Measurements from ENCODE around the gene APH1B. TPM values are rescaled to one million over a fixed set of nuclear protein-coding genes. Genes with fewer than 3 reads are reported as not detected.

Gene APH1B
- total RNA-seq, 1 donor from 2014 or later, result 12.6 TPM

DNA sequence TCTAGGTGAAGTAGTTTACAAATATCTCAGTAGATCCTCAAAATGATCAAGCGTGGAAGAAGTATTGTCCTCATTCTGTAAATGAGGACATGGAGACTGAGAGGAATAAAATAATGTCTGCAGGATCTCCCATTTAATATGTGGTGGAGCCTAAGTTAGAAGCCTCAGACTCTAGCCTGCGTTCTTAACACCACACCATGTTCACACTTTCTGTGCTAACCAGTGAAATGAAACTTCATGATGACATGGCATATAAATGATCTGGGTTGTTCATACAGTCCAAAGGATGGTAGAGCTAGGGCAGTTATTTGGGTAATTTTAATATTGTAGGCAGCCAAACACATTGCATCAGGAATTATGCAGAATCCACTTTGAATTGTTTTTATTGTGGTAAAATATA lies 25.1 kb upstream of the APH1B start:
- no peak for DNase-seq (ENCODE audit: low read depth)

DNA sequence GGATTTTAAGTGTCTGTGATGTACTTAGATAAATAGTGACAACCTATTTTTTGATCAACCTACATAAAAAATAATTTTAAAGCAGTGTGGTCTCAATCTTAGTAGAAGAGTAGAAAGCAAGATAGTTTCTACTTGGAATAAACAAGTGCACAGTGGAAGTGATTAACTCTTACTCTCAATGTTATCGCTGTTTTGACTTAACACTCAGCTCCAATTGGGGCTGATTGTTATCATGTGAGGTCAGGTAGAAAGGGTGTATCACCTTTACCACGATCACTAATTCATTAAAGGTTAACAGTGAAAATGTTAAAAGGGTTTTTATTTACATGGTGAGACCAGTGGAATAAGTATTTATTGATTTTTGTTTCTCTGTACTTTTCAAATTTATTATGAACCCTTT lies 22.4 kb upstream of the APH1B start:
- DNase-seq (ENCODE audit: low read depth), result no peak

DNA sequence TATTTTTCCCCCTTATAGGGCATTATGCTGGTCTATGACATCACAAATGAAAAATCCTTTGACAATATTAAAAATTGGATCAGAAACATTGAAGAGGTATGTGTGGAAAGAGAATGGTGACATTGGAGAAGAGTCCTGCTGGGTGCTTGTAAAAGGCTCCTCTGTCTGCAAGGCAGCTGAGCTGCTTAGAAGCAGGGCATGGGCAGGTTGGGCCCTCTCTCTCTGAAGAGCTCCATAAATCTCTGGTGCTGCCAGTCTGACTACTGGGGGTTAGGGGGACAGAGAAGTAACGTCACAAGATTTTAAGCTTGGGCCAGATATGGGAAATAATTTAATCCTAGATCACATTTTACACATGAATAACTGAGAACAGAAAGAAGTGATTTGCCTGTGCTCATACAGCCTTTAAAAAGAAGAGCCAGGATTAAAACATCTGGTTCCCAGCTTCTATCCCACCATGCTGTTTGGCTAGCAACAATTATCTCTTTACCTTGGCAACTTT lies 21.9 kb upstream of the APH1B start:
- DNase-seq (ENCODE audit: low read depth), result no peak

DNA sequence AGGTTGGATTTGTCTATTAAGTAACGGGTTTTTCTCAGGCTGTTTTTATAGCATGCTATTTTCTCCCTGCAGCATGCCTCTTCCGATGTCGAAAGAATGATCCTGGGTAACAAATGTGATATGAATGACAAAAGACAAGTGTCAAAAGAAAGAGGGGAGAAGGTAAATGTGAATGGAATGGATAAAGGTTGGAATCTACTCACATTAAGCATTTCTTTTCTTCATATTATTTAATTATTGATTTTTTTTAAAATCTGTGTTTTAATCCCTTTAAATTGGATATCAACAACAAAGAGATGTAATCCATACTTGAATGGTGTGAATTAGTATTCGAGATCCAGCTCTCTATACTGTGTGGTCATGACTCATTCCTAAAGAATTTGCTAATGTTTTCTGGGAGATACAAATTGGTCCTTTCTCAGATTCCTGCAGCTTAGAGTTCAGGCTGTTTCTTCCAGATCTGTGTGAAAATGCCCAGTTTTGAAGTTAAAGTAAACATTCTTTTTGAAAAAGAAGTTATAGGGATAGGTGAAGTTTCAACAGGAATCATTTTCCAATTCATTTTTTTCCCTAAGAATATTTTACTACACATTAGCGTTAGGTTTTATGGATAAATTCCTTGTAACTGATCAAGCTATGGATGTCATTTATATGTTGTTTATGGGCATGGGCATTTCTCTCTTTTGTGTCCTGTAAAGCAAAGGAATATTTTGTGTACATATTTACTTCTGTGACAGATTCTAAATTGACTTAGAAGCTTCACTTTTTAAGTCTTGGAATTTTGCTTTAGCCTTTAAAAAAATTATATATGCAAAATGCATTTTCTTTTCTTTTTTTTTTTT lies 20.8 kb upstream of the APH1B start:
- DNase-seq (ENCODE audit: low read depth), result peak; percentile 91

DNA sequence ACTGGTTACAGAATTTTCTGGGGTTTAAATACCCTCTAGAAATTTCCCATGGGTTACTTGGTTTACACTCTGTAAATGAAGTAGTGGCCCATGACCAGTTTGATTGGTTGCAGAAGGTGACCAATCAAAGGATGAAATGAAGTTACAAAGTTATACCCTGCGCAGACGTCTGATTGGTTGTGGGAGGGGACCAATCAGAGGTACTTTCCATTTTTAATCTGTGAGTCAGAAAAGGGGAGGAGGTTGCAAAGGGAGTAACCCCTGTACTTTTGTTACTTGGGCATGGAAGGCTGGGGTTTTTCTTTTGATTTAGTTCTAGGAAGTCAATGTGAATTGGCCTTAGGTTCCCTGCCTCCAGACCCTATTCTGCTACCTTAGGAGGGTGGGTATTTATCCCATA lies 18.7 kb upstream of the APH1B start:
- DNase-seq (ENCODE audit: low read depth), result no peak

DNA sequence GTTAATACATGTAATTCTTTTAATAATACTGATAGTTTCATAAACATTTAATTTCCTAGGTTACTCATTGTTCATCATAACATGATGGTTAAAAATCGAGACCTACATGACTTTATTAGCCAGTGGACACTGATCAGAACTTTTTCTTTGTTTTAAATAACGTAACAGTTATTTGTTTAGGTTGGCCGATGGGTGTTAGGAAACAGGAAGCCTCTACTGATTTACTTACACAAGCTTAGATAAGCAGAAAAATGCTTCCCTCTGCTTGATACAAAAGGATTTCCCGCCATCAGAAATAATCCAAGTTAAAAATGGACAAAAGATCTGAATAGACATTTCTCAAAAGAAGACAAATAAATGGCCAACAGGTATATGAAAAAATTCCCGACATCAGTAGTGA lies 16.6 kb upstream of the APH1B start:
- no peak for DNase-seq (ENCODE audit: low read depth)

DNA sequence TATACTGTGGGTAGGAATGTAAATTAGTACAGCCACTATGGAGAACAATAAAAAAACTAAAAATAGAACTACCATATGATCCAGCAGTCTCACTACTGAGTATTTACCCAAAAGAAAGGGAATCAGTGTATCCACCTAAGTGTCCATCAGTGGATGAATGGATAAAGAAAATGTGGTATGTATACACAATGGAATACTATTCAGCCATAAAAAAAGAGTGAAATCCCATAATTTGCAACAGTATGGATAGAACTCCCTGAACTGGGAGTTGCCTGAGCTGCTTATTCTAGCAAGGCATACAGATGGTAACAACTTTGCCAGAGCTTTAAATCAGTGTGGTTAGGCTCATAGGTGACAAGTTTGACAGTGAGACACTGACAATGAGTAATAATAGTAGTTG lies 16.1 kb upstream of the APH1B start:
- DNase-seq (ENCODE audit: low read depth), result no peak

DNA sequence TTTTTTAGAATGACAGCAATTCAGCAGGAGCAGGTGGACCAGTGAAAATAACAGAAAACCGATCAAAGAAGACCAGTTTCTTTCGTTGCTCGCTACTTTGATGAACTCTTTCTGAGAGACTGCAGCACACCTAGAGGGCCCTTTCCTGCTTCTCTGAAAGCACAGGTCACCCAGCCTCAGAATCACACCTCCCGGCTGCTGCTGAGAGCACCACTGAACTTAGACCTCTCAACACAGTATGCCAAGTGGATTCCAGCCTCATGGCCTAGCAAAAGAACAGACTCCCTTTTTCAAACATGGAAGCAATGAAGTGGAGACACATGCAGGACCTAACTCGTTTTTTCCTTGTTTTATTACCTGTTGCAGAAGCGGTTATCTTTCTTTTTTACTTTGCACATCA lies 13.9 kb upstream of the APH1B start:
- DNase-seq (ENCODE audit: low read depth), result no peak

DNA sequence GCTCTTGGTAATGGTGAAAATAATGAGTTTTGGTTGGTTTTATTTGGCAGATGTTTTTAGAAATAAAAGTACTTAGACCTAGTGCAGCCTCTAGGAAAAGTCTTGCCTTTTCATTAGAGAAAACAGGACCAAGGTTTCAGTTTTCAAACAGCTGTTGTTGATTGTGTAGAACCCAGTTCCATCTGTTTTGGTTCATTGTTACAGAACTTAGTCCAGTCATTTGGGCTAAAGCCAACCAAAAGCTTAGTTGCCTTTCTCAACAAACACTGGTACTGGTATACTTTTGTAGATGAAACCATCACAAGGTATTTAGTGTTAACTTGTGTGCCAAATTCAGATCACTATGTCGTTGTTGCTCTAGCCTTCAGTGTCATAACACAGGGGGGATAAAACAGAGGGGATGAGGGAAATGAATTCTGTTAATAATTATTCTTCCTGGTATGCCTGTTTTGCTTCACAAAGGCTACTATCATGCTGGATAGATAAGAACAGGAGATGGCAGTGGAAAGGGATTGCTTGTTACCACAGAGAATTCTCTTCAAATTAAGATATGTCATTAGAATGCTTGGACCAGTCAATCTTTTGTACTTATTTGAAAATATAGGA lies 12.6 kb upstream of the APH1B start:
- peak; percentile 38 for DNase-seq (ENCODE audit: low read depth)

DNA sequence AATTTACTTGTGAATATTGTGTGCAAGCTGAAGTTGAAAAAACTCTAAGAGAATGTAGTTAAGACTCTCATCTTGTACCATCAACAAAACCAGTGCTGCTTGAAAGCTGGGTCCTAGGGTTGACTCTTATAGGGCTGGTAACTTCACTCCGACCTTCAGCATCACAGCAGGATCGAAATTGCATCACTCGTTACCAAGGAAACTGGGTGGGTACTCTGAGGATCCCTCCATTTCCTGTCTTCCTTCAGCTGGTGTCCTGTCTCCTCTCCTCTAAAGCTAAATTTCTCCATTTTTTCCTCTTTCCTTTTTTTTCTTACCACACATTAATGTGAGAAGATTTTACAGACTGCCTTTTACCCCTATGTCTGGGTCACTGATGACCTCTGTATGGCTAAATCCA lies 3.0 kb upstream of the APH1B start:
- DNase-seq (ENCODE audit: low read depth), result no peak

DNA sequence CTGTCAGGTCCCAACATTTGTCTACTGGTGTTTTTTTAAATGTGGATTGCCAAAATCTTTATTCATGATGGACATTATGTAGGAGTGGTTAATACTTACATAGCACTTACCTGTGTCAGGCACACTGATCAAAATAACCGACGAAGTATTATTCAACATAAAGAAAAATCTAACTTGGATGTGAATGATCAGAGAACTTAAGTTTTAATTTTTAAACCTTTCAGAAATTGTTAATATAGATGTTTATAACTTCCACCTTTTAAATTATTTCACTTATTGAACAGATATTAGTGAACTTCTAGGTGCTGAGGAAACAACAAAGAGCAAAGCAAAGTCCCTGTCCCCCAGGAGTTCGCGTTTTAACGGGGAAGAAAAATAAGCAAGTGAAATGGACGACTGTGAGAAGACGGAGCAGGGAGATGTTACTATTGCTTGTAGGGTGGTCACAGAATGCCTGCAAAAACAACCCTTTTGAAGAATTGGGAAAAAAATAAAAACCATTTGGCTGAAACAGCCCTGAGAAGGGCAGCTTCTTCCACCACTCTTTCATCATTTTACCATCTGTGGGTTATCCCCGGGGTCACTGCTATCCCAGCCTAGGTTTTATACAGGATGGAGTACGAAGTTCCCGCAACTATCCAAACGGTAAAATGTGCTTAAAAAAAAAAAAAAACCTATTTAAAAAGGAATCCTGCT lies 915 bp upstream of the APH1B start:
- no peak for DNase-seq (ENCODE audit: low read depth)

DNA sequence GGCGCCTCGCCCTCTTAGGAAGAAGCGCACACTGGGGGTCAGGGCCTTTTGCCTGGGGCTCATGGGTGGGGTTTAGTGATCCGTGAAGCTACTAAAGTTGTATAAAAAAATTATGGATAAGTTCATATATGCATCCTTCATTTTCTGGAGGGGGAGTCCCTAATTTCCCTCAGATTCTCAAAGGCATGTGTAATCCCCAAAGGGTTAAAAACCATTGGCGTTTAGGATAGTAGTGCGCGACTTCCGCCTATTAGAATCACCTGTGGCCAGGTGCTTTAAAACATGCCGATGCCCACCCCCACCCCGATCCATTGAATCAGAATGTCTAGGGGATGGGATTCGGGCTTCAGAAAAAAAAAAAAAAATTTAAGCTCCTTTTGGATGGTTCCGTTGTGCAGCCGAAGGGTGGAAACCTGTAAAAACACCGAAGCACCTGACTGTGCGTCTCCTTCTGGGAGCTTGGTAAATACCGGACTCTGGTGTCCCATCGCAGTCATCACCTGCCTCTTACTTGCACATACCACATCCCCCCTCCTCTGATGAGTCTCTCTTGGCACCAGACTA lies 570 bp downstream of the APH1B start:
- DNase-seq (ENCODE audit: low read depth), result no peak

DNA sequence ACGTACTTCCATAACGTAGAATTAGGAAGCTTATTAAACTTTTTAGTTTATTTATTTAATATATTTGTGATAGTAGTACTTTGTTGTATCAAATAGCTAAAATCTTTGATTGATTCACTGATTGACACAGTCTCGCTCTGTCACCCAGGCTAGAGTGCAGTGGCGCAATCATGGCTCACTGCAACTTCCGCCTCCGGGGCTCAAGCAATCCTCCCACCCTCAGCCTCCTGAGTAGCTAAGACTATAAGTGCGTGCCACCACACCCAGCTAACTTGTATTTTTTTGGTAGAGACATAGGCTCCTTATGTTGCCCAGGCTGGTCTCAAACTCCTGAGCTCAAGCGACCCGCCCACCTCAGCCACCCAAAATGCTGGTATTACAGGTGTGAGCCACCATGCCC lies 5.7 kb downstream of the APH1B start:
- no peak for DNase-seq (ENCODE audit: low read depth)

DNA sequence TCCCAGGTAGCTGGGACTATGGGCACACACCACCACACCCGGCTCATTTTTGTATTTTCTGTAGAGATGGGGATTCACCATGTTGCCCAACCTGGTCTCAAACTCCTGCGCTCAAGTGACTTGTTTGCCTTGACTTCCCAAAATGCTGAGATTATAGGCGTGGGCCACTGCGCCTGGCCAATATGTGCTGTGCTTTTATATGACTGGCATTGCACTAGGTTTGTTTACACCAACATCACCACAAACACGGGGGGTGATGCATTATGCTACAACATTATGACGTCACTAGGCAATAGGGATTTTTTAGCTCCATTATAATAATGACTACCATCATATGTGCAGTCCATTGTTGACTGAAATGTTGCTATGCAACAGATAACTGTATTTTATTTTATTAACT lies 6.9 kb downstream of the APH1B start:
- no peak for DNase-seq (ENCODE audit: low read depth)

DNA sequence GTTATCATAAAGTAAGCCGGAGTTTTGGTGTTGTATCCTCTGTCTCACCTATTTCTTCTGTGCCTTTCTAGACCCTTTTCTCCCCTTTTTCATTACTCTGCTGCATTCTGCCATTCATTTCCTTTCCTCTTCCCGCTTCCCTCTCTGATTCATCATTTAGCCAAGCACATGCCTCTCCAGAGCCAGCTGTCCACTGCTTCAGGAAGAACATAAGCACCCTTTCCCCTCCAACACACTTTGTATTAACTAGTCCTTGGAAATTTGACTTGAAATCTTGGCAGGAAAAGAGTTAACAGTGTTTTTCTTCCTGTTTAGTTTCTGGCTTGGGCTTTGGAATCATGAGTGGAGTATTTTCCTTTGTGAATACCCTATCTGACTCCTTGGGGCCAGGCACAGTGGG lies 9.7 kb downstream of the APH1B start:
- no peak for DNase-seq (ENCODE audit: low read depth)

DNA sequence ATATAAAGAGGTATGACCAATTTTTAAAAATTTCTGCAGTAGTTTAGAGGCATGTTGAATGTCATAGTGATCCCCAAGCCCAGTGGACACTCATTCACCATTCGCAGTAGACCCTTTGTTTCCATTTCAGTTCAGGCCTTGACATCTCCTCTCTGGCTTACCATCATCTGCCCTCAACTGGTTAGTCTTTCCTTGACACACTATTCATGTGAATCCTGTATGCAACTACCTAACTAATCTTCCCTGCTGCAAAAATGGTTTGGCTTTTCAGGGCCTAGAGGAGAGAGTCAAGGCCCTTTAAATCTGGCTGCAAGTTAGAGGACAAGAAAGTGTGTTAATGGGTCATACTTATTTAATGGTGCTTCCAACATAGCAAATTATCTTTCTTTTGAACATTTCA lies 10.9 kb downstream of the APH1B start:
- no peak for DNase-seq (ENCODE audit: low read depth)

DNA sequence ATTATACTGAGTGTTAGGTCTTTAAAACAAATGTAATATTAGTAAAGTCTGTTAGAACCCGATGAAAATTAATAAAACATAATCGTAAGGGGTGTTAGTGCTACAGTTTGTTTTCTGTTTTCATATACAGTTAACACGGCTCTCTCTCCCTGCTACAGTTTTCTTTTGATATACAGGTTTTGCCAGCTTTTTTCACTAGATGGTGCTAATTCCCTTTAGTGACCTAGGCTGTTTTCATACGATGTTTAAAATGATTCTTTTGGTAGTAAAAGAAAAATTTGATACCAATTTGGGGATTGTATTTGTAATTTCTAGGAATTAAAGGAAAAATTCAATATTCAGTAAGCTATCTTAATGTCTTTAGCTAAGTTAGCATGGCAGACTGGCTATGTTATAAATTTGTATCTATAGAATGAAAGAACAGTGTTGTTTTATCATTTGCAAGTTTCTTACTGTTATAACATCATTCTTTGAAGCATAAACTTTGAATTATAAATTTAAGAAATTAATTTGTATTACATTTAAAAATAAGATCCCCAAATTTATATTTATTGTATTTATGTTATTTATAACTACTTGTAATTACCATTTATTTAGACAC lies 11.5 kb downstream of the APH1B start:
- peak; percentile 52 for DNase-seq (ENCODE audit: low read depth)

DNA sequence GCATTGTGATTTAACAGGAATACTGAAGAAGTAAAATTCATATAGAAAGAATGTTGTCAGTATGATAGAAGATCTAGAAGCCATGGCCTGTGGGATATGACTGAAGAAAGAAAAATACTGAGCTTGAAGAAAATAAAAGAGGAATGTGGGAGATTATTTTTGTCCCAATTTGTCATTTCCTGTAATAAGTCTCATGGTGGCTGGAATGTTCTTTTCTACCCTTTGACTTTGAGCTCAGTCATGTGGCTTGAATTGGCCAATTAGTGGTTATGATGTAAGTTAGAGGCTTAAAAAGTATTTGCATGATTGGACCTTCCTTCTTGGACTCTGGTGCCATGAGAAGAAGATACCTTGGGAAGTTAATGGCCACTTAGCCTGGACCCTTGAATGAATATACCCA lies 14.1 kb downstream of the APH1B start:
- DNase-seq (ENCODE audit: low read depth), result peak; percentile 76

DNA sequence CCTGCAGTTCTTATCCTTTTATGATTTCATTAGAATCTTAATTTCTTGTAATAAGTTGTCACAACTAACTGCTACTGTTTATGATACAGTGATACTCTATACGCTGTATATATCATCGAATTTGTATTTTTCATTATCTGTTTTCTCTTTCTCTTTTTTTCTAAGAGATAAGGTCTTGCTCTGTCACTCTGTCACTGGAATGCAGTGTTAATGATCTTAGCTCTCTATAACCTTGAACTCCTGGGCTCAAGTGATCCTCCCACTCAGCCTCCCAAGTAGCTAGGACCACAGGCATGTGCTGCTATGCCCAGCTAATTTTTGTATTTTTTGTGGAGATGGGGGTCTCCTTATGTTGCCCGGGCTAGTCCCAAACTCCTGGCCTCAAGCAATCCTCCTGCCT lies 14.8 kb downstream of the APH1B start:
- no peak for DNase-seq (ENCODE audit: low read depth)

DNA sequence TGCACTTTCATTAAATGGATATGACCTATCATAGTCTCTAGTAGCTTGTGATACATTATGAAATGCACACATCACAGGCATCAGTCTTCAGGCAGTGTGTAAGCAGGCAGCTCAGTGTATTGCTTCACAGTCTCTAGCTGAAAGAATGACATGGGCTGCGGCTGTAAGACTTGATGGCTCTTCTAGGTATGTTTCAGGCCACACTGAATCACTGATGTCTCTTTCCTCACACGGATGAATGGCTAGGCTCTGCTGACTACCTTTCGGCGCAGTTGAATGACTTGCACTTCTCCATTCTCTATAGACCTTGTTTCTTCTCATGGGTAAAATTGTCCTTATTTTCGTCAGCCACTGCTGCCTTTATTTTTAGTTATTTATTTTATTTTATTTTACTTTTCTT lies 15.4 kb downstream of the APH1B start:
- DNase-seq (ENCODE audit: low read depth), result peak; percentile 77

DNA sequence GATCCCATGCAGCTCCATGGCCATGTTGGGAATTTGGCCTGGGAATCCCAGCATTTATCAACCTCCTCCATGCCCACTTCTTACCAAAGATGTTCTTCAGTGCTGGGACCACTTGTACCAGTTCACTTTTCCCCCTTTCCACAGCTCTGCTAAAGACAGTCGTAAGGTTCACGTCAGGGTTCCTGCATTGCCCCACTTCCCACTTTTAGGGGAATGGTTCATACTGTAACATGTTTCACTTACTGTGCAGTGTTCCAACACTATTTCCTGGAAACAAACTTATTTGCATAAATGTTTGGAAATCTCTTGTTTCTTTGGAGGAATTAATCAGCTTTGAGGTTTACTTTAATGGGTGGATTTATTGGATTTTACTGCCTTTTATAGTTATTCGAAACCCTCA lies 17.0 kb downstream of the APH1B start:
- no peak for DNase-seq (ENCODE audit: low read depth)

DNA sequence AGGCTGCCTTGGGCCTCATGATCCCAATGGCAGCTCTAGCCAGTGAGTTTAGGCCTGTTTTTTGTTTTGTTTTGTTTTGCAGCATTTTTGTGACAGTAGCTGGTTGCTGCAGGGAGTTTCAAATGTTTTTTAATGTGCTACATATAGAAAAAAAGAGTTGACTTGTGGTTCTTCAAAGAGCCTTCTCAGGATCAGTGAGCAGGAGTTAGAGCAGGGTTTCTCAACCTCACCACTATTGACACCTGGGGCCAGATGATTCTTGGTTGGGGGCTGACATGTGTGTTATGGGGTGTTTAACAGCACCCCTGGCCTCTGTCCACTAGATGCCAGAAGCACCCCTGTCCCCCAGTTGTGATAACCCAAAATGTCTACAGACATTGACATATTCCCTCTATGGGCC lies 17.9 kb downstream of the APH1B start:
- no peak for DNase-seq (ENCODE audit: low read depth)

Data from renal cortical epithelial cell (primary cell).